HFFc6 (cell line): Measurements from ENCODE around the gene CTDNEP1. TPM values are rescaled to one million over a fixed set of nuclear protein-coding genes. Genes with fewer than 3 reads are reported as not detected.

Experiments used
- DNase-seq: peaks from one replicate; pipeline ENCODE4 v3.0.0-alpha.2; 2018
- H3K27ac Mint-ChIP-seq: 2 replicates; pipeline ENCODE4 v1.8.0; 2020; ENCODE audit warnings: mild to moderate bottlenecking, mixed read lengths
- H3K27me3 Mint-ChIP-seq: 2 replicates; pipeline ENCODE4 v1.8.0; 2021; ENCODE audit warnings: mild to moderate bottlenecking, moderate library complexity, mixed read lengths; ENCODE audit not compliant: insufficient read depth
- H3K36me3 Mint-ChIP-seq: 2 replicates; pipeline ENCODE4 v1.8.0; 2021; ENCODE audit warnings: low read depth, mixed read lengths
- H3K4me1 Mint-ChIP-seq: 2 replicates; pipeline ENCODE4 v1.8.0; 2020; ENCODE audit warnings: low read depth, mixed read lengths
- H3K4me3 Mint-ChIP-seq: 2 replicates; pipeline ENCODE4 v1.8.0; 2020; ENCODE audit warnings: mild to moderate bottlenecking, moderate library complexity, mixed read lengths
- H3K9me3 Mint-ChIP-seq: 2 replicates; pipeline ENCODE4 v1.8.0; 2020; ENCODE audit warnings: mild to moderate bottlenecking, mixed read lengths
- CTCF ChIP-seq: fragments of 200-600 bp; sonication (generic); IDR thresholded peaks from 2 replicates; pipeline ENCODE4 v1.5.0; 2021; ENCODE audit warnings: antibody characterized with exemption, mild to moderate bottlenecking
- total RNA-seq, 6 experiments: library from RNA; stranded (reverse); fragmentation: NEBNext Ultra II Directional; extraction: Animal tissue kit (Norgen Biotek cat#: 25700); gene quantifications; 2 replicates in 1 of 6; 3 replicates in 5 of 6; pipeline ENCODE4 v1.2.3, GENCODE V29; 2021

Gene CTDNEP1
- total RNA-seq, 6 experiments from 2014 or later, result 127 to 168 (median 146) TPM

- Mint-ChIP-seq H3K27ac (peak overlapping the region; percentile 92), H3K4me3 (peak overlapping the region; percentile 92), H3K9me3 (no peaks in the 10 kb centered on the region), H3K4me1 (peaks cover 80% of the 10 kb centered on the region), H3K36me3 (peaks cover 25% of the 10 kb centered on the region), H3K27me3 (peaks cover 32% of the 10 kb centered on the region)
- TF ChIP-seq CTCF, result no peak
- DNase-seq, result no peak
These were observed 32.2 kb downstream of the CTDNEP1 start for GRCh38 chr17:7219229-7219811.

GRCh38 chr17:7218758-7219157 is 32.8 kb downstream of the CTDNEP1 start:
- no peak for DNase-seq
- TF ChIP-seq CTCF, result no peak
- Mint-ChIP-seq H3K4me1 (peaks cover 82% of the 10 kb centered on the region), H3K27ac (peak overlapping the region; percentile 92), H3K36me3 (peaks cover 22% of the 10 kb centered on the region), H3K4me3 (peak overlapping the region; percentile 92), H3K27me3 (peaks cover 33% of the 10 kb centered on the region), H3K9me3 (no peaks in the 10 kb centered on the region)

GRCh38 chr17:7218166-7218565 is 33.4 kb downstream of the CTDNEP1 start:
- Mint-ChIP-seq H3K9me3 (no peaks in the 10 kb centered on the region), H3K27ac (peak overlapping the region; percentile 92), H3K4me1 (peaks cover 83% of the 10 kb centered on the region), H3K36me3 (peaks cover 22% of the 10 kb centered on the region), H3K4me3 (peak overlapping the region; percentile 88), H3K27me3 (peaks cover 33% of the 10 kb centered on the region)
- DNase-seq, result no peak
- TF ChIP-seq CTCF, result no peak

- H3K36me3 Mint-ChIP-seq, result peaks cover 23% of the 10 kb centered on the region
- peak overlapping the region; percentile 88 for H3K4me3 Mint-ChIP-seq
- peaks cover 33% of the 10 kb centered on the region for H3K27me3 Mint-ChIP-seq
- peaks cover 84% of the 10 kb centered on the region for H3K4me1 Mint-ChIP-seq
- no peak for TF ChIP-seq CTCF
- H3K9me3 Mint-ChIP-seq, result no peaks in the 10 kb centered on the region
- peak overlapping the region; percentile 96 for H3K27ac Mint-ChIP-seq
- DNase-seq, result no peak
These were observed 34.2 kb downstream of the CTDNEP1 start for GRCh38 chr17:7217113-7217987.

- Mint-ChIP-seq H3K9me3 (no peaks in the 10 kb centered on the region), H3K27ac (peak overlapping the region; percentile 96), H3K27me3 (peaks cover 24% of the 10 kb centered on the region), H3K4me1 (peaks cover 83% of the 10 kb centered on the region), H3K36me3 (peaks cover 21% of the 10 kb centered on the region), H3K4me3 (peak overlapping the region; percentile 88)
- no peak for DNase-seq
- no peak; the same call in 1 of the 2 replicates for TF ChIP-seq CTCF
These were observed 35.1 kb downstream of the CTDNEP1 start for GRCh38 chr17:7216242-7217112.
